CD14-positive monocyte (primary cell): ENCODE measurements around the gene ITGA2. TPM values are rescaled to one million over a fixed set of nuclear protein-coding genes. Genes with fewer than 3 reads are reported as not detected.

Experiments used
- DNase-seq, 3 donors: peaks; one replicate each; pipeline ENCODE4 v3.0.0-alpha.2; 2011 to 2022
- H2AFZ ChIP-seq: 2 replicates; pipeline ENCODE4 v1.6.0; 2012; ENCODE audit warnings: mild to moderate bottlenecking, low read depth, low read length, inconsistent platforms; ENCODE audit not compliant: insufficient read depth, poor library complexity, severe bottlenecking
- H3K27ac ChIP-seq, 2 donors: 1 replicate in 1 of 2; 2 replicates in 1 of 2; pipeline ENCODE4 v1.5.1; 2012 to 2013; ENCODE audit warnings: low read length in 2 of 2, control low read depth in 1 of 2, inconsistent platforms in 1 of 2, low read depth in 1 of 2, mild to moderate bottlenecking in 1 of 2
- H3K27me3 ChIP-seq, 2 donors: one replicate each; pipeline versions ENCODE4 v1.6.0 to v1.6.1; 2011 to 2013; ENCODE audit warnings: low read length in 2 of 2; ENCODE audit not compliant: control insufficient read depth in 2 of 2, insufficient read depth in 2 of 2
- H3K36me3 ChIP-seq, 2 donors: replicated peaks in 1 of 2; 1 replicate in 1 of 2; 2 replicates in 1 of 2; pipeline versions ENCODE4 v1.5.1 to v1.6.1; 2012 to 2013; ENCODE audit warnings: low read length in 2 of 2, control low read depth in 1 of 2, inconsistent platforms in 1 of 2, mild to moderate bottlenecking in 1 of 2; ENCODE audit not compliant: insufficient read depth in 2 of 2, control insufficient read depth in 1 of 2
- H3K4me1 ChIP-seq, 2 donors: 1 replicate in 1 of 2; 2 replicates in 1 of 2; pipeline versions ENCODE4 v1.5.1 to v1.6.1; 2012 to 2013; ENCODE audit warnings: low read length in 2 of 2, control low read depth in 1 of 2, inconsistent platforms in 1 of 2, mild to moderate bottlenecking in 1 of 2, moderate library complexity in 1 of 2; ENCODE audit not compliant: insufficient read depth in 2 of 2, control insufficient read depth in 1 of 2
- H3K4me2 ChIP-seq: replicated peaks from 2 replicates; pipeline ENCODE3; 2012; ENCODE audit warnings: low read length, moderate library complexity, mild to moderate bottlenecking; ENCODE audit not compliant: poor library complexity, severe bottlenecking; ENCODE audit errors: extremely low read depth
- H3K4me3 ChIP-seq, 3 experiments: fragments of 200-600 bp in 1 of 3; sonication (generic) in 1 of 3; replicated peaks in 1 of 3; 1 replicate in 2 of 3; 2 replicates in 1 of 3; pipeline ENCODE4 v1.5.1; 2011 to 2013; ENCODE audit warnings: low read length in 3 of 3, mild to moderate bottlenecking in 3 of 3, control low read depth in 2 of 3, low read depth in 2 of 3, inconsistent platforms in 1 of 3, moderate library complexity in 1 of 3
- H3K79me2 ChIP-seq: 2 replicates; pipeline ENCODE4 v1.6.0; 2012; ENCODE audit warnings: mild to moderate bottlenecking, control low read depth, inconsistent platforms, low read length, moderate library complexity; ENCODE audit not compliant: insufficient read depth
- H3K9ac ChIP-seq: 2 replicates; pipeline ENCODE4 v1.6.0; 2017; ENCODE audit warnings: low read length, mild to moderate bottlenecking; ENCODE audit not compliant: insufficient read depth, poor library complexity, severe bottlenecking
- H3K9me3 ChIP-seq, 2 donors: replicated peaks in 1 of 2; 1 replicate in 1 of 2; 2 replicates in 1 of 2; pipeline versions ENCODE4 v1.5.1 to v1.6.1; 2012 to 2013; ENCODE audit warnings: low read length in 2 of 2, control low read depth in 1 of 2; ENCODE audit not compliant: control insufficient read depth in 1 of 2, insufficient read depth in 1 of 2
- H4K20me1 ChIP-seq: 2 replicates; pipeline ENCODE4 v1.6.0; 2012; ENCODE audit warnings: mild to moderate bottlenecking, low read length, control low read depth, moderate library complexity; ENCODE audit not compliant: insufficient read depth
- H3K27ac Mint-ChIP-seq, 7 donors: one replicate each; pipeline ENCODE4 v1.8.0; 2020; ENCODE audit warnings: mild to moderate bottlenecking in 7 of 7, mixed read lengths in 7 of 7, moderate library complexity in 6 of 7, inconsistent platforms in 2 of 7
- H3K27me3 Mint-ChIP-seq, 3 donors: one replicate each; pipeline ENCODE4 v1.8.0; 2021 to 2022; ENCODE audit warnings: low read depth in 3 of 3, mild to moderate bottlenecking in 3 of 3, mixed read lengths in 3 of 3, moderate library complexity in 3 of 3, inconsistent platforms in 1 of 3
- H3K36me3 Mint-ChIP-seq, 2 donors: one replicate each; pipeline ENCODE4 v1.8.0; 2020; ENCODE audit warnings: mixed read lengths in 2 of 2, inconsistent platforms in 1 of 2, mild to moderate bottlenecking in 1 of 2
- H3K4me1 Mint-ChIP-seq: one replicate; pipeline ENCODE4 v1.8.0; 2020; ENCODE audit warnings: mild to moderate bottlenecking, mixed read lengths
- H3K4me3 Mint-ChIP-seq, 2 donors: one replicate each; pipeline ENCODE4 v1.8.0; 2020; ENCODE audit warnings: mild to moderate bottlenecking in 2 of 2, mixed read lengths in 2 of 2, moderate library complexity in 1 of 2
- H3K9me3 Mint-ChIP-seq, 7 donors: one replicate each; pipeline ENCODE4 v1.8.0; 2020 to 2022; ENCODE audit warnings: mixed read lengths in 7 of 7, mild to moderate bottlenecking in 6 of 7, moderate library complexity in 6 of 7, inconsistent platforms in 2 of 7
- WGBS: methylation state at CpG from one replicate; pipeline ENCODE4 v1.1.5; 2013; ENCODE audit warnings: missing lambda C conversion rate; ENCODE audit not compliant: insufficient coverage; 5-methylcytosine and 5-hydroxymethylcytosine counted together
- intact Hi-C, 2 donors: fragments of 100-400 bp; cut with micrococcal nuclease; formaldehyde crosslinking; loops; one replicate each; pipeline versions ENCODE4 v1.15.0 to v1.15.1; 2023
- polyA plus RNA-seq, 3 donors: library from polyadenylated mRNA; depleted of rRNA in 1 of 3; unstranded in 2 of 3; stranded (reverse) in 1 of 3; fragments of 300-500 nt in 2 of 3; fragments of >200 nt in 1 of 3; fragmentation: Illumina TruSeq in 2 of 3; gene quantifications; 1 replicate in 2 of 3; 2 replicates in 1 of 3; pipeline ENCODE4 v1.2.3, GENCODE V29; 2012 to 2021
- TF ChIP-seq, protein P1 (sequence below): fragments of 200-600 bp; IDR thresholded peaks from one replicate; pipeline ENCODE4 v1.8.0; 2022; ENCODE audit warnings: antibody characterized with exemption, mild to moderate bottlenecking

ITGA2 gene
- polyA plus RNA-seq, 3 donors = not detected

GRCh38 chr5:52943808-52944207, 45.3 kb upstream of the ITGA2 start:
- no peaks in the 10 kb centered on the region for H3K36me3 ChIP-seq
- no peak overlapping the region for H3K4me2 ChIP-seq
- no peaks in the 10 kb centered on the region for H3K27me3 ChIP-seq
- Mint-ChIP-seq H3K4me1 (peaks cover 11% of the 10 kb centered on the region), H3K9me3 (peaks cover 0 to 1% (median 0%) of the 10 kb centered on the region in 7 donors), H3K27ac (peak overlapping the region in 1 of 7 donors; percentile 38), H3K4me3 (no peak overlapping the region), H3K36me3 (no peaks in the 10 kb centered on the region), H3K27me3 (peaks cover 0 to 3% (median 0%) of the 10 kb centered on the region in 3 donors)
- intact Hi-C loops = loop anchor here in 1 of 2 donors (10.0 kb wide), 1 partner anchor 151 kb away; no protein-coding TSS in a partner anchor
- no peak overlapping the region for H3K9ac ChIP-seq
- H3K79me2 ChIP-seq = no peaks in the 10 kb centered on the region
- no peaks in the 10 kb centered on the region for H4K20me1 ChIP-seq
- no peak overlapping the region for H3K27ac ChIP-seq
- TF ChIP-seq, protein P1, sequence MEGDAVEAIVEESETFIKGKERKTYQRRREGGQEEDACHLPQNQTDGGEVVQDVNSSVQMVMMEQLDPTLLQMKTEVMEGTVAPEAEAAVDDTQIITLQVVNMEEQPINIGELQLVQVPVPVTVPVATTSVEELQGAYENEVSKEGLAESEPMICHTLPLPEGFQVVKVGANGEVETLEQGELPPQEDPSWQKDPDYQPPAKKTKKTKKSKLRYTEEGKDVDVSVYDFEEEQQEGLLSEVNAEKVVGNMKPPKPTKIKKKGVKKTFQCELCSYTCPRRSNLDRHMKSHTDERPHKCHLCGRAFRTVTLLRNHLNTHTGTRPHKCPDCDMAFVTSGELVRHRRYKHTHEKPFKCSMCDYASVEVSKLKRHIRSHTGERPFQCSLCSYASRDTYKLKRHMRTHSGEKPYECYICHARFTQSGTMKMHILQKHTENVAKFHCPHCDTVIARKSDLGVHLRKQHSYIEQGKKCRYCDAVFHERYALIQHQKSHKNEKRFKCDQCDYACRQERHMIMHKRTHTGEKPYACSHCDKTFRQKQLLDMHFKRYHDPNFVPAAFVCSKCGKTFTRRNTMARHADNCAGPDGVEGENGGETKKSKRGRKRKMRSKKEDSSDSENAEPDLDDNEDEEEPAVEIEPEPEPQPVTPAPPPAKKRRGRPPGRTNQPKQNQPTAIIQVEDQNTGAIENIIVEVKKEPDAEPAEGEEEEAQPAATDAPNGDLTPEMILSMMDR = no peak
- DNase-seq = no peak
- H3K9me3 ChIP-seq = no peaks in the 10 kb centered on the region
- H3K4me1 ChIP-seq = no peaks in the 10 kb centered on the region
- 83% methylated on average over 6 of the region's 7 CpGs for WGBS
- H2AFZ ChIP-seq = no peak overlapping the region
- H3K4me3 ChIP-seq = no peak overlapping the region

- Histone ChIP-seq H4K20me1 (no peaks in the 10 kb centered on the region), H3K4me3 (peak overlapping the region; percentile 27 to 65 (median 63)), H3K9me3 (no peaks in the 10 kb centered on the region), H3K4me2 (peak overlapping the region; percentile 46), H3K27ac (no peak overlapping the region), H3K79me2 (no peaks in the 10 kb centered on the region), H3K4me1 (no peaks in the 10 kb centered on the region), H2AFZ (peak overlapping the region; percentile 61), H3K9ac (peak overlapping the region; percentile 40), H3K36me3 (no peaks in the 10 kb centered on the region), H3K27me3 (no peaks in the 10 kb centered on the region)
- TF ChIP-seq, protein P1 = no peak
- H3K27me3 Mint-ChIP-seq = peaks cover 0 to 3% (median 0%) of the 10 kb centered on the region in 3 donors
- H3K27ac Mint-ChIP-seq = no peak overlapping the region
- peaks cover 11% of the 10 kb centered on the region for H3K4me1 Mint-ChIP-seq
- H3K36me3 Mint-ChIP-seq = no peaks in the 10 kb centered on the region
- no peak for DNase-seq
- intact Hi-C loops = loop anchor here (5.0 to 10.0 kb wide), 2 partner anchors 150 to 152 kb away; no protein-coding TSS in a partner anchor
- H3K4me3 Mint-ChIP-seq = peak overlapping the region; percentile 54 to 81
- H3K9me3 Mint-ChIP-seq = peaks cover 0 to 1% (median 0%) of the 10 kb centered on the region in 7 donors
- no CpG with 5 or more reads among the region's 4 CpGs for WGBS
Observed at GRCh38 chr5:52945040-52945439, 44.1 kb upstream of the ITGA2 start.
